PC-9 (cell line): ENCODE data around the gene CREB3L1.

ENCODE experiments used
- EZH2 ChIP-seq: fragments of 200-600 bp; sonication (generic); IDR thresholded peaks from 2 replicates; pipeline ENCODE4 v1.8.0; 2017; ENCODE audit warnings: antibody characterized with exemption, low read depth
- TF ChIP-seq, protein P1 (sequence below): fragments of 200-600 bp; sonication (generic); conservative IDR thresholded peaks from 2 replicates; pipeline ENCODE4 v1.6.1; 2017; ENCODE audit warnings: mixed run types, antibody characterized with exemption, mild to moderate bottlenecking, moderate library complexity

GRCh38 chr11:46359953-46360352 lies 82.5 kb downstream of the CREB3L1 start:
- TF ChIP-seq, protein P1, sequence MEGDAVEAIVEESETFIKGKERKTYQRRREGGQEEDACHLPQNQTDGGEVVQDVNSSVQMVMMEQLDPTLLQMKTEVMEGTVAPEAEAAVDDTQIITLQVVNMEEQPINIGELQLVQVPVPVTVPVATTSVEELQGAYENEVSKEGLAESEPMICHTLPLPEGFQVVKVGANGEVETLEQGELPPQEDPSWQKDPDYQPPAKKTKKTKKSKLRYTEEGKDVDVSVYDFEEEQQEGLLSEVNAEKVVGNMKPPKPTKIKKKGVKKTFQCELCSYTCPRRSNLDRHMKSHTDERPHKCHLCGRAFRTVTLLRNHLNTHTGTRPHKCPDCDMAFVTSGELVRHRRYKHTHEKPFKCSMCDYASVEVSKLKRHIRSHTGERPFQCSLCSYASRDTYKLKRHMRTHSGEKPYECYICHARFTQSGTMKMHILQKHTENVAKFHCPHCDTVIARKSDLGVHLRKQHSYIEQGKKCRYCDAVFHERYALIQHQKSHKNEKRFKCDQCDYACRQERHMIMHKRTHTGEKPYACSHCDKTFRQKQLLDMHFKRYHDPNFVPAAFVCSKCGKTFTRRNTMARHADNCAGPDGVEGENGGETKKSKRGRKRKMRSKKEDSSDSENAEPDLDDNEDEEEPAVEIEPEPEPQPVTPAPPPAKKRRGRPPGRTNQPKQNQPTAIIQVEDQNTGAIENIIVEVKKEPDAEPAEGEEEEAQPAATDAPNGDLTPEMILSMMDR = no peak
- TF ChIP-seq EZH2 = no peak
